Ishikawa (cell line): ENCODE data around the gene KRT9.

Experiments
- CEBPB ChIP-seq: IDR thresholded peaks from 2 replicates; pipeline ENCODE4 v1.6.1; 2012
- CREB1 ChIP-seq: IDR thresholded peaks from 2 replicates; pipeline ENCODE4 v1.6.1; 2012; ENCODE audit warnings: low read depth
- EGR1 ChIP-seq: IDR thresholded peaks from 2 replicates; pipeline ENCODE4 v1.6.1; 2012
- EP300 ChIP-seq: IDR thresholded peaks from 2 replicates; pipeline ENCODE4 v1.6.1; 2012; ENCODE audit warnings: borderline replicate concordance
- FOXM1 ChIP-seq: IDR thresholded peaks from 2 replicates; pipeline ENCODE4 v1.6.1; 2012; ENCODE audit warnings: low read depth, borderline replicate concordance
- MAX ChIP-seq: IDR thresholded peaks from 2 replicates; pipeline ENCODE4 v1.6.1; 2012
- NFIC ChIP-seq: IDR thresholded peaks from 2 replicates; pipeline ENCODE4 v1.6.1; 2012
- RAD21 ChIP-seq: IDR thresholded peaks from 2 replicates; pipeline ENCODE4 v1.6.1; 2012; ENCODE audit warnings: low read depth
- TAF1 ChIP-seq: IDR thresholded peaks from 2 replicates; pipeline ENCODE4 v1.6.1; 2012; ENCODE audit warnings: low read depth, mild to moderate bottlenecking
- TCF12 ChIP-seq: IDR thresholded peaks from 2 replicates; pipeline ENCODE4 v1.6.1; 2012; ENCODE audit warnings: low read depth
- TEAD4 ChIP-seq: IDR thresholded peaks from 2 replicates; pipeline ENCODE4 v1.6.1; 2012
- USF1 ChIP-seq: IDR thresholded peaks from 2 replicates; pipeline ENCODE4 v1.6.1; 2012
- YY1 ChIP-seq: IDR thresholded peaks from 2 replicates; pipeline ENCODE4 v1.6.1; 2012; ENCODE audit warnings: low read depth
- ZBTB7A ChIP-seq: IDR thresholded peaks from 2 replicates; pipeline ENCODE4 v1.6.1; 2012; ENCODE audit warnings: low read depth
- TF ChIP-seq, protein P1 (sequence below): IDR thresholded peaks from 2 replicates; pipeline ENCODE4 v1.6.1; 2012; ENCODE audit warnings: low read depth, mild to moderate bottlenecking

The KRT9 gene

GRCh38 chr17:41544491-41544892 is 27.4 kb downstream of the KRT9 start:
- TF ChIP-seq USF1 (no peak), EGR1 (no peak), TEAD4 (no peak), TAF1 (no peak), TCF12 (no peak), ZBTB7A (no peak), RAD21 (no peak)
- TF ChIP-seq, protein P1, sequence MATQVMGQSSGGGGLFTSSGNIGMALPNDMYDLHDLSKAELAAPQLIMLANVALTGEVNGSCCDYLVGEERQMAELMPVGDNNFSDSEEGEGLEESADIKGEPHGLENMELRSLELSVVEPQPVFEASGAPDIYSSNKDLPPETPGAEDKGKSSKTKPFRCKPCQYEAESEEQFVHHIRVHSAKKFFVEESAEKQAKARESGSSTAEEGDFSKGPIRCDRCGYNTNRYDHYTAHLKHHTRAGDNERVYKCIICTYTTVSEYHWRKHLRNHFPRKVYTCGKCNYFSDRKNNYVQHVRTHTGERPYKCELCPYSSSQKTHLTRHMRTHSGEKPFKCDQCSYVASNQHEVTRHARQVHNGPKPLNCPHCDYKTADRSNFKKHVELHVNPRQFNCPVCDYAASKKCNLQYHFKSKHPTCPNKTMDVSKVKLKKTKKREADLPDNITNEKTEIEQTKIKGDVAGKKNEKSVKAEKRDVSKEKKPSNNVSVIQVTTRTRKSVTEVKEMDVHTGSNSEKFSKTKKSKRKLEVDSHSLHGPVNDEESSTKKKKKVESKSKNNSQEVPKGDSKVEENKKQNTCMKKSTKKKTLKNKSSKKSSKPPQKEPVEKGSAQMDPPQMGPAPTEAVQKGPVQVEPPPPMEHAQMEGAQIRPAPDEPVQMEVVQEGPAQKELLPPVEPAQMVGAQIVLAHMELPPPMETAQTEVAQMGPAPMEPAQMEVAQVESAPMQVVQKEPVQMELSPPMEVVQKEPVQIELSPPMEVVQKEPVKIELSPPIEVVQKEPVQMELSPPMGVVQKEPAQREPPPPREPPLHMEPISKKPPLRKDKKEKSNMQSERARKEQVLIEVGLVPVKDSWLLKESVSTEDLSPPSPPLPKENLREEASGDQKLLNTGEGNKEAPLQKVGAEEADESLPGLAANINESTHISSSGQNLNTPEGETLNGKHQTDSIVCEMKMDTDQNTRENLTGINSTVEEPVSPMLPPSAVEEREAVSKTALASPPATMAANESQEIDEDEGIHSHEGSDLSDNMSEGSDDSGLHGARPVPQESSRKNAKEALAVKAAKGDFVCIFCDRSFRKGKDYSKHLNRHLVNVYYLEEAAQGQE: no peak

- TF ChIP-seq CEBPB (no peak), TCF12 (no peak), CREB1 (no peak), RAD21 (no peak), TAF1 (no peak), NFIC (no peak), YY1 (no peak), TEAD4 (no peak), FOXM1 (no peak), EP300 (no peak), MAX (no peak)
- TF ChIP-seq, protein P1: no peak
These were observed 29.5 kb downstream of the KRT9 start for GRCh38 chr17:41542357-41542756.

DNA sequence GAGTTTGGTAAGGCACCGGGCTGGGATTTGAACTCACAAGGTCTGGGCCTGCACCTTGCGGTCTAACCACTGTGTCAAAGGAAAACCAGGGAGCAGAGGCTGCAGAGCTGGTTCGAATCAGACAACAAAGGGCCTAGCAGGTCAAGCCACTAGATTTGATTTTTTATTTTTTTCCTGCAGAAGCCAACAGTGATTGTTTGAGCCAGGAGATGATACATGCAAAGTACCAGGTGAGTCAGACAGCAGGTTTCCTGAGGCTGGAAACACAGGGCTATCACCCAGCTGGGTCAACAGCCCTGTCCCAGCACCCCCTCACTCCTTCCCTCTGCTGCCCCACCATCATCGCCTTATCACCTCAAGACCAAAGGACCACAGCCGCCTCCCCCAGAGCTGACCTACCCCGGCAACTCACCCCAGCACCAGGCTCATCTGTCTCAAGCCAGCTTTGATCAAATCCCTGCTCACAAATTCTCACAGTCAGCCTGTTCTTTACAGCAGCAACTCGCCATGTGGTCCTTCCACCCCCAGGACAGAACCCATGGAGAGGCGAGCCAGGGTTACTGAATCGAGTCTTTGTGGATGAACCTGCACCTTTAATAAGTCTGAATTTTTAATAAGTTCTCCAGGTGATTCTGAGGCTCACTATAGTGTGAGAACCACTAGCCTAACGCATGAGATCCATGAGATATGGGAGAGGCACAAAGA is 30.8 kb downstream of the KRT9 start:
- TF ChIP-seq YY1 (no peak), MAX (no peak), CREB1 (no peak), RAD21 (no peak), USF1 (no peak), FOXM1 (no peak)
- TF ChIP-seq, protein P1: no peak

DNA sequence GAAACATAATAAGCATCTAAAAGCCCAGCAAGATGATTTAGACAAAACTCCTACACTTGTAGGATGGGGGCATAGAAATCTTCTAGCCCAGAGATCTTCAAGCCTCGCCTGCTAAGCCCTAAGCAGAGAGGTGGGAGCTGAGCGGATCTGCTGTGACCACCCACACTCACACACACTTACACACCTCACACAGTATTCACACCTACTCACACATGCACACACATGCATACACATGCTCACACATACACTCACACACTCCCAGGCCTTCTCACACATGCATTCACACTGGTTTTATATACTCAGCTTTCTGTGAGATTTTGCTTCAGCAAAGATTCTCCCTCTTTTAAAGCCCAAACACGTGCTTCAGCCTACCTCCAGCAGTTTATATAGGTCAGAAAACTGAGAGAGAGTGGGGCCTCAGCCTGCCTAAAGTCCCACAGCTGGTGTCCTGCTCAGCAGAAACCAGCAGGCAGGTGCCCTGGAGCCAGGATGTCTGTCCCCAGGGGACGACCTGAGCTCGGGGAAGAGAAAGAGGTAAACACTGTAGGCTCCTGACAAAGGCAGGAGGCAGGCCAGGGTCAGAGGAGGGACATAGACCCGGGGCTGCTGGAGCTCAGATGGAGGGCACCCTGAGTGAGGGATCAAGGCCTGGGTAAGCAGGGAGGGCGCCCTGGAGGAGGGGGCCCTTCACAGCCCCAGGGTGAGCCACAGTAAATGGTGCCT is 31.7 kb downstream of the KRT9 start:
- TF ChIP-seq TEAD4 (no peak), MAX (no peak), ZBTB7A (no peak), EP300 (no peak)
- TF ChIP-seq, protein P1: no peak
